Sigmoid colon (tissue), 7 donors: ENCODE data around the gene DPF3. TPM values are rescaled to one million over a fixed set of nuclear protein-coding genes. Genes with fewer than 3 reads are reported as not detected.

ENCODE experiments used
- DNase-seq: peaks from one replicate; pipeline ENCODE4 v3.0.0-alpha.2; 2019
- H3K27ac ChIP-seq, 4 donors: fragments of 200-600 bp; sonication (generic); one replicate each; pipeline ENCODE4 v1.5.1; 2016 to 2019; ENCODE audit warnings: mild to moderate bottlenecking in 1 of 4
- H3K27me3 ChIP-seq, 3 donors: fragments of 200-600 bp; sonication (generic); one replicate each; pipeline ENCODE4 v1.5.1; 2019; ENCODE audit warnings: mild to moderate bottlenecking in 1 of 3
- H3K36me3 ChIP-seq, 4 donors: fragments of 200-600 bp; sonication (generic); one replicate each; pipeline ENCODE4 v1.5.1; 2016 to 2019
- H3K4me1 ChIP-seq, 4 donors: fragments of 200-600 bp; sonication (generic); one replicate each; pipeline ENCODE4 v1.5.1; 2017 to 2019
- H3K4me3 ChIP-seq, 4 donors: fragments of 200-600 bp; sonication (generic); one replicate each; pipeline ENCODE4 v1.5.1; 2017 to 2019; ENCODE audit warnings: mild to moderate bottlenecking in 2 of 4, moderate library complexity in 1 of 4
- H3K9me3 ChIP-seq, 4 donors: fragments of 200-600 bp in 3 of 4; sonication (generic) in 3 of 4; one replicate each; pipeline versions ENCODE4 v1.5.1 to v1.6.1; 2013 to 2019
- CTCF ChIP-seq, 4 experiments: fragments of 450-650 bp in 3 of 4; fragments of 200-600 bp in 1 of 4; IDR thresholded peaks; one replicate each; pipeline ENCODE4 v1.5.1; 2016 to 2019; ENCODE audit warnings: antibody characterized with exemption in 4 of 4, mild to moderate bottlenecking in 3 of 4, moderate library complexity in 2 of 4
- EP300 ChIP-seq, 4 donors: sonication (generic); formaldehyde crosslinking; IDR thresholded peaks; one replicate each; pipeline ENCODE4 v1.6.1; 2017; ENCODE audit warnings: antibody characterized with exemption in 4 of 4
- POLR2A ChIP-seq, 2 donors: fragments of 450-650 bp; IDR thresholded peaks; one replicate each; pipeline ENCODE4 v1.6.1; 2016; ENCODE audit warnings: antibody characterized with exemption in 2 of 2, mild to moderate bottlenecking in 2 of 2, moderate library complexity in 2 of 2
- POLR2AphosphoS5 ChIP-seq, 4 donors: sonication (generic); formaldehyde crosslinking; IDR thresholded peaks; one replicate each; pipeline ENCODE4 v1.6.1; 2017; ENCODE audit warnings: antibody characterized with exemption in 4 of 4
- WGBS, 2 donors: extraction: QIAGEN DNeasy Blood & Tissue Kit; methylation state at CpG; one replicate each; pipeline ENCODE4 v1.1.7; 2013; 5-methylcytosine and 5-hydroxymethylcytosine counted together
- intact Hi-C: fragments of 100-400 bp; cut with DNase I; formaldehyde crosslinking; loops from one replicate; pipeline ENCODE4 v1.15.1; 2023
- polyA plus RNA-seq, 3 donors: library from polyadenylated mRNA; stranded (reverse); fragments of 200-250 nt; gene quantifications; one replicate each; pipeline ENCODE4 v1.2.3, GENCODE V29; 2013
- total RNA-seq, 4 donors: library from RNA; depleted of rRNA; stranded (reverse); fragments of >200 nt; gene quantifications; one replicate each; pipeline ENCODE4 v1.1.0, GENCODE V29; 2016
- donor health status: healthy with polysubstance abuse.
- donor health status: Bipolar disorder and iron deficiency.
- donor health status: healthy.

Gene DPF3
- total and polyA plus RNA-seq, 7 donors: 0.28 to 4.5 (median 2.3) TPM

- H3K36me3 ChIP-seq: no peaks in the 10 kb centered on the region
- TF ChIP-seq EP300 (IDR thresholded peaks at IDR 0.05) (no peak), POLR2A (IDR thresholded peaks at IDR 0.05) (no peak), POLR2AphosphoS5 (IDR thresholded peaks at IDR 0.05) (no peak), CTCF (IDR thresholded peaks at IDR 0.05) (no peak)
- WGBS, 2 donors: 92 to 94% methylated on average over 5 of the region's 5 CpGs
- H3K4me1 ChIP-seq: peaks cover 0 to 4% (median 0%) of the 10 kb centered on the region in 4 donors
- no peaks in the 10 kb centered on the region for H3K9me3 ChIP-seq
- H3K27me3 ChIP-seq: no peaks in the 10 kb centered on the region
- no peak for DNase-seq
- intact Hi-C loops: no loop called here
- H3K27ac ChIP-seq: peak overlapping the region in 1 of 4 donors; percentile 47
- H3K4me3 ChIP-seq: no peak overlapping the region
These were observed 91.9 kb downstream of the DPF3 start for GRCh38 chr14:72801836-72802587.

- Histone ChIP-seq H3K27ac (peak overlapping the region in 1 of 4 donors; percentile 47), H3K9me3 (no peaks in the 10 kb centered on the region), H3K36me3 (no peaks in the 10 kb centered on the region), H3K4me3 (no peak overlapping the region), H3K27me3 (no peaks in the 10 kb centered on the region), H3K4me1 (peaks cover 0 to 4% (median 0%) of the 10 kb centered on the region in 4 donors)
- no peak for DNase-seq
- TF ChIP-seq CTCF (IDR thresholded peaks at IDR 0.05): no peak
- no peak for TF ChIP-seq POLR2AphosphoS5 (IDR thresholded peaks at IDR 0.05)
- TF ChIP-seq EP300 (IDR thresholded peaks at IDR 0.05): no peak
- no peak for TF ChIP-seq POLR2A (IDR thresholded peaks at IDR 0.05)
- intact Hi-C loops: no loop called here
- 71 to 79% methylated on average over 4 of the region's 4 CpGs for WGBS, 2 donors
These were observed 92.5 kb downstream of the DPF3 start for GRCh38 chr14:72801381-72801812.

- intact Hi-C loops: no loop called here
- no peak for DNase-seq
- WGBS, 2 donors: 78 to 92% methylated on average over 4 of the region's 4 CpGs
These were observed 93.0 kb downstream of the DPF3 start for GRCh38 chr14:72800848-72801370.

GRCh38 chr14:72800296-72800695, 93.6 kb downstream of the DPF3 start:
- no peaks in the 10 kb centered on the region for H3K9me3 ChIP-seq
- H3K4me3 ChIP-seq: no peak overlapping the region
- no peaks in the 10 kb centered on the region for H3K36me3 ChIP-seq
- no peak for DNase-seq
- H3K4me1 ChIP-seq: peaks cover 0 to 4% (median 0%) of the 10 kb centered on the region in 4 donors
- H3K27me3 ChIP-seq: no peaks in the 10 kb centered on the region
- H3K27ac ChIP-seq: no peak overlapping the region
- 72 to 95% methylated on average over 2 of the region's 2 CpGs for WGBS, 2 donors
- intact Hi-C loops: no loop called here
- TF ChIP-seq POLR2A (IDR thresholded peaks at IDR 0.05) (no peak), EP300 (IDR thresholded peaks at IDR 0.05) (no peak), POLR2AphosphoS5 (IDR thresholded peaks at IDR 0.05) (no peak), CTCF (IDR thresholded peaks at IDR 0.05) (no peak)

More at GRCh38 chr14:72800848-72801370, 93.0 kb downstream of the DPF3 start:
- Histone ChIP-seq H3K4me3 (no peak overlapping the region), H3K27ac (peak overlapping the region in 1 of 4 donors; percentile 47), H3K27me3 (no peaks in the 10 kb centered on the region), H3K36me3 (no peaks in the 10 kb centered on the region), H3K9me3 (no peaks in the 10 kb centered on the region), H3K4me1 (peaks cover 0 to 4% (median 0%) of the 10 kb centered on the region in 4 donors)
- no peak for TF ChIP-seq EP300 (IDR thresholded peaks at IDR 0.05)
- TF ChIP-seq POLR2AphosphoS5 (IDR thresholded peaks at IDR 0.05): no peak
- TF ChIP-seq POLR2A (IDR thresholded peaks at IDR 0.05): no peak
- no peak for TF ChIP-seq CTCF (IDR thresholded peaks at IDR 0.05)
